Measurements from ENCODE around the gene MGME1.

The MGME1 gene

DNA sequence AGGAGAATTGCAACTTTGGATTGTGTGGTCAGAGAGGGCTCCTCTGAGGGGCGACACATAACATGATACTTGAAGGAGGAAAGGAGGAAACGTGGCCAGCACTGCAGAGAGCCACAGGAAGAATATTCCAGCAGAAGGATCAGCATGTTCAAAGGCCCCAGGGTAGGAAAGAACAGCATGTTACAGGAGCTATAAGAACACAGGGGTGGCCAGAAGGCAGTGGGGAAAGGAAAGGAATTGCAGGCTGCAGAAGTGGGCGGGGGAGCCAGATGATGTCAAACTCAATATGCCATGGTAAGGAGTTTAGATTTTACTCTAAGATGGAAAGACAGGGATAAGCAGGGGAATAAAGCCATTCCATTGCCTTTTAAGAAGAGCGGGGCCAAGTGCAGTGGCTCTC lies 30.7 kb downstream of the MGME1 start:
- ChIA-PET CTCF (interaction anchor here (1.2 kb wide), 1 partner anchor 316 kb away, joined by 3 read pairs; no protein-coding TSS in a partner anchor), POLR2A (no interaction called here)

DNA sequence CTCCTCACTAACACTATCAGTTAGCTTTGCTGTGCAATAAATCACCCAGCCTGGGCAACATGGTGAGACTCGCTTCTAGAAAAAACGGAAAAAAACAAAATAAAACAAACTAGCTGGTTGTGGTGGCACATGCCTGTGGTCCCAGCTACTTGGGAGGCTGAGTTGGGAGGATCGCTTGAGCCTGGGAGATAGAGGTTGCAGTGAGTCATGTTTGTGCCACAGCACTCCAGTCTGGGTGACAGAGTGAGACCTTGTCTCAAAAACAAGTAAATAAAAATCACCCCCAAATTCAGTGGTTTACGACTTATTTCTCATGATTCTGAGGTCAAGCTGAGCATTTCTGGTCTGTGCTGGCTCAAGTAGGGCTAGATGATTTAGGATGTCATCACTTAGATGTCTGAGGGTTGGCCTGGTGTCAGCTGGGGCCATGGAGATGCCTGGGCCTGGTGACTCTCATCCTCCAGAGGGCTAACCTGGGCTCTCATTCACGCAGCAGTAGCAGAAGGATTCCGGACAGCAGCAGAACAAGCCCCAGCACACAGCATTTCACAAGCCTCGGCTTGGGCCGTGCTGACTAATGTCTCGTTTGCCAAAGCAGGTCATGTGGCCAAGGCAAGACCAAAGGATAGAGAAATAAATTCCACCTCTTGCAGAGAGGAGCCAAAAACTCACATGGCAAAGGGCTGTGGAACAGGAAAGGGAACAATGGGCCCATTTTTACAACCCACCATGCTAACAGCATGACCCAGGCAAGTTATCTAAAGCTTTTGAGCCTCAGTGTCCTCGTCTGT lies 32.5 kb downstream of the MGME1 start:
- TF ChIP-seq FOXA1 (IDR thresholded peaks at IDR 0.05) (no peak), LEF1 (IDR thresholded peaks at IDR 0.05; ENCODE audit: borderline replicate concordance) (no peak), SUZ12 (IDR thresholded peaks at IDR 0.05) (no peak), L3MBTL2 (conservative IDR thresholded peaks at IDR 0.05) (no peak), HDGF (IDR thresholded peaks at IDR 0.05; ENCODE audit: borderline replicate concordance) (no peak), ARNT (IDR thresholded peaks at IDR 0.05) (no peak), BHLHE40 (IDR thresholded peaks at IDR 0.05; ENCODE audit: borderline replicate concordance) (no peak), SP1 (IDR thresholded peaks at IDR 0.05) (no peak), FOXK2 (IDR thresholded peaks at IDR 0.05) (no peak), FOXM1 (IDR thresholded peaks at IDR 0.05; ENCODE audit: borderline replicate concordance) (no peak), NFRKB (IDR thresholded peaks at IDR 0.05) (no peak), ZNF384 (IDR thresholded peaks at IDR 0.05) (no peak), ELF4 (IDR thresholded peaks at IDR 0.05) (no peak), CTBP1 (IDR thresholded peaks at IDR 0.05; ENCODE audit: borderline replicate concordance) (no peak)
- TF ChIP-seq, protein P1, sequence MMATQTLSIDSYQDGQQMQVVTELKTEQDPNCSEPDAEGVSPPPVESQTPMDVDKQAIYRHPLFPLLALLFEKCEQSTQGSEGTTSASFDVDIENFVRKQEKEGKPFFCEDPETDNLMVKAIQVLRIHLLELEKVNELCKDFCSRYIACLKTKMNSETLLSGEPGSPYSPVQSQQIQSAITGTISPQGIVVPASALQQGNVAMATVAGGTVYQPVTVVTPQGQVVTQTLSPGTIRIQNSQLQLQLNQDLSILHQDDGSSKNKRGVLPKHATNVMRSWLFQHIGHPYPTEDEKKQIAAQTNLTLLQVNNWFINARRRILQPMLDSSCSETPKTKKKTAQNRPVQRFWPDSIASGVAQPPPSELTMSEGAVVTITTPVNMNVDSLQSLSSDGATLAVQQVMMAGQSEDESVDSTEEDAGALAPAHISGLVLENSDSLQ (IDR thresholded peaks at IDR 0.05): no peak
- ChIA-PET CTCF (interaction anchor here (0.6 kb wide), 1 partner anchor 38 kb away, joined by 3 read pairs; no protein-coding TSS in a partner anchor), POLR2A (no interaction called here)
- DNase-seq (ENCODE audit: extremely low spot score): no peak

More for the DNA sequence above, 30.7 kb downstream of the MGME1 start:
- DNase-seq (ENCODE audit: extremely low spot score): no peak
- TF ChIP-seq, protein P1 (IDR thresholded peaks at IDR 0.05): no peak

DNA sequence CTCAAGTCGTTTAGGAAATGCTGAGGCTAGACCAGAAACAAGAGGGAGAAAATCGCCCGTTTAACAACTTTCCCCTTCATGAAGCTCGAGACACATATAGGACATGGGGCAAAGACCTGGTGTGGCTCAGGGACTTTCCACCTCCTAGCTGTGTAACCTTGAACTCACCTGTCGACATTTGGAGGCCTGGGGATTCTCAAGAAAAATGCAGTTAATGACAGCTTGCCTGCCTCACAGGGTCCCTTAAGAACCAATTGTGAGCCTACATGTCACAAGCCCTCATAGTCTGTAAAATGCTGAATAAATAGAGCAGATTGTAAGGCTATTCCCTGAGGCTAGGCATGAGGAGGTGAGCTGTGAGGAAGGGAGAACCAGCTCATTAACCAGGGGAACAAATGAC lies 35.1 kb downstream of the MGME1 start:
- TF ChIP-seq SUZ12 (IDR thresholded peaks at IDR 0.05): no peak
- no peak for TF ChIP-seq FOXM1 (IDR thresholded peaks at IDR 0.05; ENCODE audit: borderline replicate concordance)
- TF ChIP-seq TARDBP (IDR thresholded peaks at IDR 0.05): no peak
- no peak for TF ChIP-seq BHLHE40 (IDR thresholded peaks at IDR 0.05; ENCODE audit: borderline replicate concordance)
- no peak for TF ChIP-seq HDGF (IDR thresholded peaks at IDR 0.05; ENCODE audit: borderline replicate concordance)
- TF ChIP-seq NFRKB (IDR thresholded peaks at IDR 0.05): no peak
- no peak for TF ChIP-seq FOXA1 (IDR thresholded peaks at IDR 0.05)
- no peak for TF ChIP-seq CTBP1 (IDR thresholded peaks at IDR 0.05; ENCODE audit: borderline replicate concordance)
- TF ChIP-seq LEF1 (IDR thresholded peaks at IDR 0.05; ENCODE audit: borderline replicate concordance): no peak
- TF ChIP-seq, protein P1 (IDR thresholded peaks at IDR 0.05): no peak
- no peak for TF ChIP-seq ARNT (IDR thresholded peaks at IDR 0.05)
- no peak for TF ChIP-seq ZNF384 (IDR thresholded peaks at IDR 0.05)
- TF ChIP-seq L3MBTL2 (conservative IDR thresholded peaks at IDR 0.05): no peak
- TF ChIP-seq SP1 (IDR thresholded peaks at IDR 0.05): no peak
- no peak for TF ChIP-seq FOXK2 (IDR thresholded peaks at IDR 0.05)
- TF ChIP-seq ELF4 (IDR thresholded peaks at IDR 0.05): no peak
- POLR2A ChIA-PET: no interaction called here
- DNase-seq (ENCODE audit: extremely low spot score): no peak
- CTCF ChIA-PET: no interaction called here

DNA sequence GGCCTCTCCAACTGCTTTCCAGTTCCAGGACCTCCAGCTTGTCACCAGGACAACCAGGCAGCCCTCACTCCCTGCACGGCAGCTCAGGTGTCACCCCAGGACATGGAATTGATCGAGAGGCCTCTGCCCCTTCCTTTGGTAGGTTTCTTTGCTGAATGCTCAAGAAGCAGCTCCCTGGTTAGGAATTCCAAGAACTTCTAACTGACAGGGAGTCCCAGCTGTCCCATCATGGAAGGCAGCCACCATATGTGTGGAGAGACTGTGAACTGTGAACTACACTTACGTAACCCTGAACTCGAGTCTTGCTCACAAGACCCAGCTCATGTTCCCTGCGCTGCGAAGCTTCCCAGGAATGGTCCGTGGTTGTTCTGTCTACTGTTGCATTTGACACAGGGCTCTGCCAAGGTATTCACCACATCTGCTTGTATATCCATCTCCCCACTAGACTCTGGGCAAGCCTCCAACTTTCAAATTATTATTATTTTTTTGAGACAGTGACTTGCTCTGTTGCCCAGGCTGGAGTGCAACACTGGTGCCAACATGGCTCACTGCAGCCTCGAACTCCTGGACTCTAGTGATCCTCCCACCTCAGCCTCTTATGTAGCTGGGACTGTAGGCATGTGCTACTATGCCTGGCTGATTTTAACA lies 35.7 kb downstream of the MGME1 start:
- TF ChIP-seq BHLHE40 (IDR thresholded peaks at IDR 0.05; ENCODE audit: borderline replicate concordance) (no peak), NFRKB (IDR thresholded peaks at IDR 0.05) (no peak), LEF1 (IDR thresholded peaks at IDR 0.05; ENCODE audit: borderline replicate concordance) (no peak)
- ChIA-PET POLR2A (interaction anchor here (1.3 kb wide), 1 partner anchor 54 kb away, joined by 3 read pairs; no protein-coding TSS in a partner anchor), CTCF (no interaction called here)
- no peak for DNase-seq (ENCODE audit: extremely low spot score)

DNA sequence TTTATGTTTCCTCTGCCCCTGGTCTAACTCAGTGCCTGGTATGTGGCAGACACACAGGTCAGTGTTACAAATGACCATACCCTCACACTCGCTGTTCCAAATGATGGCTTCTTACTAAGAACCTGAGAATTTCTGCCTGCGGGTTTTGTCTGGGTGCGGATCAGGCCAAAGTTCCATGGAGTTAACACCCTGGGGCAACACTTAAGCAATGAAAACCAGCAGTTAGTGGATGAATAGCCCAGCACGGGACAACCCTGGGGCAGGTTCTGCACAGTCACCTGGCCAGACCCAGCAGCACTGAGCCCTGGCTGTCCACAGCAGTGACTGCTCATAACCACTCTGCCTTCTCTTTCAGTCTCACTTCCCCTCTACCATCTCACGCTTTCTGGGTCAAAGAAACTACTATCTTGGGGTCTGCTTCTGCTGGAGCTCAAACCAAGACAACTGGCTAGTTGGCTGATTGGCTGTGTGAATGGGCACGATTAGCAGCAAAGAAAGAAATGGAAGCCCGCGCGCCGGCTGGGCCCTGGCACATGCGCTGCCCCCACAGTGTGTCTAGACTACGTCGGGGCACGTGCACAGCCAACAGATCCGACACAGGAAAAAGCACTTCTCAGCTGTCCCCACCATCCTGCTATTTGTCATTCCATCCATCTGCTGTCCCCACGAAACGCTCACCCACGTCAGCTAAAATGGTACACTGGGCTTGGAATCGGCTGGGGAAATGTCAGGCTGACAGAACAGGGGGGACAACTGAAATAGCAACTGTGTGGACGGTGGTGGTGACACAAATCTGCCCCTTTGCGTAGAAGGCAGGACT lies 36.6 kb downstream of the MGME1 start:
- POLR2A ChIA-PET: interaction anchor here (1.3 kb wide), 1 partner anchor 53 kb away, joined by 3 read pairs; no protein-coding TSS in a partner anchor
- CTCF ChIA-PET: no interaction called here
- DNase-seq (ENCODE audit: extremely low spot score): no peak
- TF ChIP-seq, protein P1 (IDR thresholded peaks at IDR 0.05): no peak
- TF ChIP-seq FOXM1 (IDR thresholded peaks at IDR 0.05; ENCODE audit: borderline replicate concordance): no peak
- no peak for TF ChIP-seq CTBP1 (IDR thresholded peaks at IDR 0.05; ENCODE audit: borderline replicate concordance)
- TF ChIP-seq HDGF (IDR thresholded peaks at IDR 0.05; ENCODE audit: borderline replicate concordance): no peak
